HG02884 (cell line): Measurements from ENCODE around the gene MACROD2.

ENCODE experiments used
- ATAC-seq: cut with Tn5 transposase; IDR thresholded peaks from one replicate; pipeline ENCODE4 v1.9.1; 2021; ENCODE audit warnings: mild to moderate bottlenecking, moderate library complexity; ENCODE audit not compliant: unreplicated experiment

MACROD2 gene

GRCh38 chr20:15734052-15734451 is 1738.7 kb downstream of the MACROD2 start:
- no peak for ATAC-seq

DNA sequence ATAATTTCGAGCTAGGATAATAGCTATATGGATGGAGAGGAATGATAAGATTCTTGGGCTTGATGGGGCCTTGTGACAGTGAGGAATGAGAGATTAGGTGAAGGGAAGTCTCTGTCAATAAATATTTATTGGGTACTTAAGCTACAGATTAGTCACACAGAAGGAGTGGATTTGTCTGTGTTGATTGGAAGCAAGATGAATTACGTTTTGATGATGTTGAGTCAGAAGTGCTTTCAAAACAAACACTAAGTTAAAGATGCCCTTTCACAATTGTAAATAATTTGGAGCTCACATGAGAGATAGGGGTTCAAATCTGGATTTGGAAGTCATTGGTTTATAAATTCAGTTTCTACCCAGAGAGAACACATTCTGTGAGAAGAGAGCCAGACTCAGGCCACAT is 1743.7 kb downstream of the MACROD2 start:
- no peak for ATAC-seq

- ATAC-seq, result no peak
Measured at GRCh38 chr20:15740046-15740775, 1744.9 kb downstream of the MACROD2 start.

- no peak for ATAC-seq
Measured at GRCh38 chr20:15742087-15742486, 1746.8 kb downstream of the MACROD2 start.

- ATAC-seq, result no peak
Measured at GRCh38 chr20:15742627-15743026, 1747.3 kb downstream of the MACROD2 start.

DNA sequence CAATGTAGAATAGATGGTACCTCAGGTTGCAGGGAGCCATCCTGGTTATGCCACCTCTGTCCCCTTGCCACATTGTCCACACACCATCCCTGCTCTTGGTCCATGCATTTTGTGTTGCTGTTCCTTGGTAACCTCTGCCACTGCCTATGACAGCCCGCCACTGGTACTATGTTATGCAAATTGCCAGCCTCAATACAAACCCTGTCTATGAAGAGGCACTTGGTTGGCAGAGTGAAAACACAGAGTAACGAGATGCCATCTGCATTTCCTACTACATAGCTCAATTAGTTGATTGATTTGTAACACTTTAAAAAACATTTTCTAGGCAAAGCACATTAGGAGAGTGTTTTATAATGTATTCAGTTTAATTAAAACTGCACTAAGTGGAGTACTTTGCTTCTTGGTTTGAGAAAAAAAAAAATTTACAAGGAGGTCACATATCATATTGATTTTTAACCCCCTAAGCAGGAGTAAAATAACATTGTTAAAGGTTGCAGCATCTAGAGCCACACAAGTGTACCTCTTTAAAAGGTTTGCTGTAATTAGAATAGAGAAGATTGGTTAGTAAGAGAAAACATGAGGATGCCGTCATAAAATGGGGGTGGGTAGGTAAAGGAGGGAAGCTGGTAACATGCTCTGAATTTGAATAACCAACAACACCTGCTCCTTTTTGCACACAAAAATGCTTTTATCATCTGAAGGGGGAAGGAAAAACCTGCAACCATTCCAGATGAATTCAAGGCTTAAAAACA is 1760.9 kb downstream of the MACROD2 start:
- ATAC-seq, result no peak

GRCh38 chr20:15756754-15757115 is 1761.4 kb downstream of the MACROD2 start:
- ATAC-seq, result no peak

DNA sequence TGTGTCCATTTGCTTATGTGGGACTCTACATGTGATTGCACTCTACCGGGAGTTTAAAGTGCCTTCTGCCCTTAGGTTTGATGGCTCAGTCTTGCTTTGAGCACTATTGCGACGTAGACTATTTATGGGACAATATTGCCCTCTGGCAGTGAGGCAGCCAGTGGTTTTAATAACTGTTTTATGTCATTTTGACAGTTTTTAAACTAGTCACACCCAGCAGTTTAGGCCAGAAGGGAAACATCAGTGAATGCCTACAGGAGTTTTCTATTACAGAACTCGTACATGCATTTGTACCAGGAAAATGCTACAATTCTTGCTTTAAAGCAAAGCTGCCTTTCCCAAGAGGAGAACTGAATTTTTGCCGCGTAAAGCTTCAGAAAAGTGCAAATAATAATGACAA is 1764.3 kb downstream of the MACROD2 start:
- no peak for ATAC-seq

- no peak for ATAC-seq
Measured at GRCh38 chr20:15760001-15760621, 1764.8 kb downstream of the MACROD2 start.

GRCh38 chr20:15763366-15763765 is 1768.0 kb downstream of the MACROD2 start:
- no peak for ATAC-seq

- no peak for ATAC-seq
Measured at GRCh38 chr20:15767586-15767985, 1772.3 kb downstream of the MACROD2 start.

- no peak for ATAC-seq
Measured at GRCh38 chr20:15767999-15768741, 1772.9 kb downstream of the MACROD2 start.

DNA sequence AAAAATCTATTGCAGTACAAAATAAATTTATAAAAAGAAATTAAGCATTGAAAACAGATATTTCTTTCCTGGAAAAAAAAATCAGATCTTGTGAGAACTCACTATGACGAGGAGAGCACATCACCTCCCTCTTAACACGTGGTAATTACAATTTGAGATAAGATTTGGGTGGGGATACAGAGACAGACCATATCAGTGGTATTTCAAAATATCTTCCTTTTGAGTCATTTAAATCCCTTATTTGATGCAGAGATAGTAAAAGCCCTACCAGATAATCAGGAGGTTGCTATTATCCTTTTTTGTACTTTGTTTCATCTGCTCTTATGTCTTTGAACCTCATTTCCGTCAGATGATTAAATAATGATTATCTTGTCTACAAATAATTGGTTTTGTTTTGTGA is 1777.5 kb downstream of the MACROD2 start:
- ATAC-seq, result no peak

DNA sequence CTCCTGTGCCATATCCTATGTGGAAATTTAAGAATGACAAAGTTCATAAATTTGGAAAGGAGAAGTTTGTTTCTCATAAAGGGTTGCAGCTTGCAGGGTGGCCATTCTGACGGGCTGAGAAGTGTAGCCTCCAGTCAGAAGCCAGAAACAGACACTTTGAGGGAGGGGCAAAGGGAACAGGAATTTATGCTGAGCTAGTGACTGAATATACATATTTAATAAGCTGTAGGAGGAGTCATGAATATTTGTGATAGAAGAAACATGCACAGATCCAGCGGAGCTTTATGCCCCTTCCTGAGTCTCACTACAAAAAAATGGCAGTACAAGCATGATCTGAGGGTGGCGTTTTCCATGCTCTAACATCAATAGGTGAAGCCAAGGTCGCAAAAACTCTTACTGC is 1779.6 kb downstream of the MACROD2 start:
- ATAC-seq, result no peak

GRCh38 chr20:15776770-15777466 is 1781.6 kb downstream of the MACROD2 start:
- ATAC-seq, result no peak

GRCh38 chr20:15784020-15784419 is 1788.7 kb downstream of the MACROD2 start:
- ATAC-seq, result no peak

DNA sequence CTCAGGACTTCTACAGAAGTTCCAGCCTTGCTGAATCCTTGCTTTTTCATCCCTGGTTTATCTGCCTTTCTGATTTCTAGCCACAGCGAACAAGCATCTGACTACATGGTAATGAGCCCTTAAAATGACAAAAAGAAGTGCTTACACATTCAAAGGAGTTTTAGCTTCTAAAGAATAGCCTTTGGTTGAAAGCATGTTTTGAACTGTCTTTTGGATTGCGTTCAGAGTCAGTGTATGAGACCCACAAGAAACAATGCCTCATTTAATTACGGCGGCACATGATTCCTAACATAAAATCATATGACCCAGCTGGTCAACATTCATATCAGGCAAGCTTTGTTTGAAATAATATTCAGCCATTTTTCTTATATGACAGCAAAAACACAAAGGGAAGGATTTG is 1793.8 kb downstream of the MACROD2 start:
- no peak for ATAC-seq

GRCh38 chr20:15792855-15793254 is 1797.5 kb downstream of the MACROD2 start:
- no peak for ATAC-seq

DNA sequence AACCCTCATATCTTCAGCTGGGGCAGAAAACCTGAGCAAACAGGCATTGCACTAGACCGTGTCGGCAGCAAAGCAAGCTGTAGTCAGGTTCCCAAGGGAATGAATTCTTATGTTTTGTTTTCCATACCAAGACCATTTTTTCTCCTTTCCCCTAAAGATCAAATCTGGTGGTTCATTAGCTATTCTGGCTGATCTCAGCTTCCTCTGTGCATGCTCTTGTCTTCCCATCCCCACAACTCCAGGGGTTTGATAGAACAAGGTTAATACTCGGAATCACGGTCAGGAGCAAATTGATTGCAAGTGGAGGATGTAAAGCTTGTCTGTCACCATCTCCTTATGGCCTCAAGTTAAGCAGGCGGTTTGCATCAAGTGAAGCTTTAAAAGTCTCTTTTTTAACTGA is 1799.1 kb downstream of the MACROD2 start:
- no peak for ATAC-seq

- ATAC-seq, result no peak
Measured at GRCh38 chr20:15795305-15796019, 1800.1 kb downstream of the MACROD2 start.
